D721Med (cell line): Measurements from ENCODE around the gene LTBP1.

Source experiments
- DNase-seq: peaks from one replicate; pipeline ENCODE4 v3.0.0; 2011; ENCODE audit warnings: low spot score; ENCODE audit not compliant: insufficient read length
- FAIRE-seq: peaks from 2 replicates; lab custom pipeline; 2011; peaks lifted over from hg19 to GRCh38; lab: Jason Lieb, UNC
- TF ChIP-seq, protein P1 (sequence below): IDR thresholded peaks from 2 replicates; pipeline ENCODE4 v1.5.1; 2012; ENCODE audit warnings: mild to moderate bottlenecking, control low read depth; ENCODE audit not compliant: insufficient read depth; ENCODE audit errors: missing control alignments

Gene LTBP1

DNA sequence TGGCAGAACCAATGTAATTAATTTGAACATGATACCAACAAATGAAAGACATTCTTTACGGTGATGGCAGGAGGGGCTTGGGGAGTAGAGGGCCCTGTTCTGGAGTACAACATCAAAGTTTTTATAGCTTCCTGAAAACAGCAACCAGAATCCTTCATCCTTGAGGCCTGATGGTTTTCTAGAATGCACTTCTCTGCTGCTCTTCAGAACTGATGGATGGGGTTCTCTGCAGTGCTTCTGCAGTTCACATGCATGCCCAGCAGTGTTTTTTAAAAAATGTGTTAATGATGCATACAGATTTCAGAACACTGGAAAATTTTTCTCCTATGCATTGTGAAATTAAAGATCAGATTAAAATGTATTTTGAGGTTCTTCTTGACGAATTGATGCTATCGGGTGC, 2.5 kb downstream of the LTBP1 start:
- DNase-seq (no peak), FAIRE-seq (no peak)
- TF ChIP-seq, protein P1, sequence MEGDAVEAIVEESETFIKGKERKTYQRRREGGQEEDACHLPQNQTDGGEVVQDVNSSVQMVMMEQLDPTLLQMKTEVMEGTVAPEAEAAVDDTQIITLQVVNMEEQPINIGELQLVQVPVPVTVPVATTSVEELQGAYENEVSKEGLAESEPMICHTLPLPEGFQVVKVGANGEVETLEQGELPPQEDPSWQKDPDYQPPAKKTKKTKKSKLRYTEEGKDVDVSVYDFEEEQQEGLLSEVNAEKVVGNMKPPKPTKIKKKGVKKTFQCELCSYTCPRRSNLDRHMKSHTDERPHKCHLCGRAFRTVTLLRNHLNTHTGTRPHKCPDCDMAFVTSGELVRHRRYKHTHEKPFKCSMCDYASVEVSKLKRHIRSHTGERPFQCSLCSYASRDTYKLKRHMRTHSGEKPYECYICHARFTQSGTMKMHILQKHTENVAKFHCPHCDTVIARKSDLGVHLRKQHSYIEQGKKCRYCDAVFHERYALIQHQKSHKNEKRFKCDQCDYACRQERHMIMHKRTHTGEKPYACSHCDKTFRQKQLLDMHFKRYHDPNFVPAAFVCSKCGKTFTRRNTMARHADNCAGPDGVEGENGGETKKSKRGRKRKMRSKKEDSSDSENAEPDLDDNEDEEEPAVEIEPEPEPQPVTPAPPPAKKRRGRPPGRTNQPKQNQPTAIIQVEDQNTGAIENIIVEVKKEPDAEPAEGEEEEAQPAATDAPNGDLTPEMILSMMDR: no peak

DNA sequence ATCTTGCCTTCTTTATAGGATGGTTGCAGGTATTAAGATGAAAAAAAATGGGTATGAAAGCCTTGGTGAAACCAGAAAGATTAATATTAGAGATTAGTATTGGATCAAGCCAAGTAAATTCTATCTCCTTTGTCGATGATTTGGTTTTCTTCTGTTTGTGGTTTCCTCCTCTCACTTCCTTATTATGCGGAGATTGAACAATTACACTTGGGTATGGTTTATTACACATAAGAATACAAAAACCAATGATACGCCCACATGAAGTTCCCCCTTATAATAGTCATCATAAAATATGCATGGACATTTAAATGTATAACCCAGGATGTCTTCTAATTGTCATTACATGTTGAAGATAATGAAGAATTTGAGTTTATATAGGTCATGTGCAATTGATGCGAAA, 4.9 kb downstream of the LTBP1 start:
- FAIRE-seq: no peak
- no peak for DNase-seq
- TF ChIP-seq, protein P1: no peak

DNA sequence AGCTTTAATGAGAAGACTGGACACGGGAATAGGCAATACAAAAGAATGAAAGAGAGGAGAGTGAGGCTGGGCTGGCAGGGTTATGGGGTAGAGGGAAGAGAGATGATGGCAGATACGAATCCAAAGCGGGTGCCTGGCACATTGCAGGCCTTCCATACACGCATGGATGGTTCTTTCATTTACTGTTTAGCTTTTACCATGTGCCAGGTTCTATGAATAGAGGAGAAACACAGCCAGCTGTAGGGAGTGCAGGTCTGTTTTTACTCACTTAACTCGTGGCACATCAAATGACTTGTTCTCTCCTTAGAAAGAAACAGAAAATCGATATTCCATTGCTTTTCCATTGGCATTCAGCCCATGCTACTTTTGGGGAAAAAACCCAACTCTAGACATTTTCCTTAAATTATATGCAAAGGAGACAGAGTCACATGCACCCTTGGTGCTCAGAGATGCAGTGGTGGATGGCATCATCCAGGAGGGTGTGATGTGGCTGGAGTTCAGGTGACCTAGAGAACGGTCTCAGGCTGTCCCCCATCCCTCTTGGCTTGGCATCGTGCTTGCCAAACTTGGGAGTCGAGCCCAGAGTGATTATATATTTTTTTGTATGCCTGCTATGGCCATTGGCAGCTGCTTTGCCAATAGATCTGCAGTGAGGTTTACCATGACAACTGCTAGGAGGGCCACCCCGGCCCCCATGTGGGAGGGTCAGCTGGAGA, 6.2 kb downstream of the LTBP1 start:
- DNase-seq (no peak), FAIRE-seq (no peak)
- TF ChIP-seq, protein P1: no peak

DNA sequence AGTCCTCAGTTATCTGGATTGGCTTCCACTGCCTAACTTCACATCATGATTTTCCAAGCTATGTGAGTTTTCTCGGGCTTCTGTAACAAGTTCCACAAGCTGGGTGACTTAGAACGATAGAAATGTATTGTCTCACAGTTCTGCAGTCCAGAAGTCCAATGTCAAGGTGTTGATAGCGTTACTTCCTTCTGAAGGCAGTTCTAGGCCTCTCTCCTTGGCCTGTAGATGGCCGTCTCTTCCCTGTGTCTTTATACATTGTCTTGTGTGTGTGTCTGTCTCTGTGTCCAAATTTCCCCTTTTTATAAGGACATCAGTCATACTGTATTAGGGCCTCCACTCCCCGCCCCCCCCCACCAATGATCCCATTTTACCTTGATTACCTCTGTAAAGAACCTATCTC, 7.5 kb downstream of the LTBP1 start:
- DNase-seq (no peak), FAIRE-seq (no peak)
- TF ChIP-seq, protein P1: no peak

DNA sequence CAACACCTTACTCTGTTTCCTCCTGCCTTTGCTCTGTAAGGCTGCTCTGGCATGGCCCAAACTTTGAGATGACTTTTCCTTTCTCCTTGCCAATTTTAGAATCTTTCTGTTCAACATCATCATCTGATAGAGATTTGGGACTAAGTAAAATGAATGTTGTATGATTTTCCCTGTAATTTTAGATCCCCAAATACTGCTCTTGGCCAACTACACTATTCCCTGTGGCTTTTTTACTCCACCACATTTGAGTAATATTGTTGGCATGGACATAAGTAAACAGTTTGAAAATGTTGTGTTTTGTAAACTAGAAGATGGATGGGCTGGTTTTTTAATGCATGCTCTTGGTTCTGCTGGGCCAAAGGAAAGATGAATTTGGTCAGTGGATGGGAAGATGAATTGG, 12.1 kb downstream of the LTBP1 start:
- no peak for FAIRE-seq
- TF ChIP-seq, protein P1: no peak

DNA sequence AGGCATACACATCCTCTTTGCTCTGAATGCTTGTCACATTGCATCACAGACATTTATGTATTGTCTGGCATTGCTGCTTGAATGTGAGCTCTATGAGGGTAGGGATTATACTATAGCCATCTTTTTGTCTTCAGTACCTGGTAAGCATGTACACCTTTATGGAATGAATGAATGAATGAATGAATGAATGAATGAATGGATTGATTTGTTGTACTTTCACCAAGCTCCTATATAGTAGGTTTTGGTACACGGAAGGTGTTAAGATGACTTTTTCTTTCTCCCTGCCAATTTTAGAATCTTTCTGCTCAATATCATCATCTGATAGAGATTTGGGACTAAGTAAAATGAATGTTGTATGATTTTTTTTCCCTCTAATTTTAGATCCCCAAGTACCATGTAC, 13.5 kb downstream of the LTBP1 start:
- FAIRE-seq (no peak), DNase-seq (no peak)
- TF ChIP-seq, protein P1: no peak

More for the DNA sequence above, 12.1 kb downstream of the LTBP1 start:
- no peak for DNase-seq

DNA sequence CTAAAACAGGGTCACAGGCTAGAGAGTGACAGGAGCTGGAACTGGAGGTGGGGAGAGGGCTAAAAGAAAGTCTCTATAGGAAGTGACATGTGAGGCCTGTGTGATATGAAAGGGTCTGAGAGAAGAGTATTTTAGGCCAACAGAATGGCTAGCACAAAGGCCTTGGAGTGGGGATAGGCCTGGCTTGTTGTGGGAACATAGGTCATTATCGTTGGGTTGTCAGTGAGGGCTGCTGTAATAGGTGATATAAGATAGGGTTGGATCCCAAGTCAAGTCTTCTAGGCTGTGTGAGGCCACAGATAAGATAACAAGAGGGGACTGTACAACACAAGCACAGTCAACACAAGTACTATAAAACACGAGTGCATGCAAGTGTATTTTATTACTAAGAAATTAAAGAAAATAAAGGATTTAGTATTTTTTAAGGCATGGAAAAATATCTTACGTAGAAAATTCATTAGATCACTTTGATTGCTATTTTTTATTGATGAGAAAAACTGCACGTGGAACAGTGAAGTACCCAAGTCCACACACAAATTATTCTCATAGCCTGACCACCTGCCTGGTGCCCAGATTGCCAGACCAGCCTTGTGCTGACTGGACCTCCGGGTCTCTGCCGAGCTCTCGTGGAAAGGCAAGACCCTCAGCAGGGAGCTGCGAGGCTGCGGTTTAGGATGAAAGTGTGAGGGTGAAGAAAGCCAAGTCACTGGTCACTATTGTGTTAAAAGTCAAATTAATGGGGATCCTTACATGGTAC, 14.1 kb downstream of the LTBP1 start:
- TF ChIP-seq, protein P1: no peak
- no peak for DNase-seq
- no peak for FAIRE-seq
